IPS DF 6.9 (cell line): Measurements from ENCODE around the gene UBE2R2.
"Not testable (repeated sequence)": the region's sequence is repeated elsewhere in the genome, so short reads cannot be mapped to it uniquely, and the experiment has no call there.

Experiments
- DNase-seq: peaks from one replicate; pipeline ENCODE4 v3.0.0-alpha.2; 2013; ENCODE audit warnings: low read depth, low spot score
- H3K27ac ChIP-seq: one replicate; pipeline ENCODE4 v1.5.1; 2013; ENCODE audit warnings: low read length, control low read depth
- H3K27me3 ChIP-seq: 2 replicates; pipeline ENCODE4 v1.6.1; 2013; ENCODE audit warnings: mild to moderate bottlenecking, low read length; ENCODE audit not compliant: control insufficient read depth, insufficient read depth
- H3K36me3 ChIP-seq: 2 replicates; pipeline ENCODE4 v1.6.1; 2013; ENCODE audit warnings: low read length; ENCODE audit not compliant: control insufficient read depth, insufficient read depth
- H3K4me1 ChIP-seq: 2 replicates; pipeline ENCODE4 v1.6.1; 2013; ENCODE audit warnings: low read length; ENCODE audit not compliant: control insufficient read depth, insufficient read depth
- H3K4me3 ChIP-seq: 2 replicates; pipeline ENCODE4 v1.5.1; 2013; ENCODE audit warnings: mild to moderate bottlenecking, low read length
- H3K9me3 ChIP-seq: 2 replicates; pipeline ENCODE4 v1.6.1; 2013; ENCODE audit warnings: low read length, inconsistent platforms; ENCODE audit not compliant: control insufficient read depth, insufficient read depth
- WGBS: extraction: QIAGEN DNeasy Blood & Tissue Kit; methylation state at CpG from one replicate; pipeline ENCODE4 v1.1.7; 2013; ENCODE audit warnings: mixed read lengths, missing lambda C conversion rate; ENCODE audit not compliant: insufficient read length, insufficient coverage; 5-methylcytosine and 5-hydroxymethylcytosine counted together

UBE2R2 gene

GRCh38 chr9:33952066-33952465, 135.1 kb downstream of the UBE2R2 start:
- no peak for DNase-seq
- H3K9me3 ChIP-seq, result no peaks in the 10 kb centered on the region
- H3K4me3 ChIP-seq, result no peak overlapping the region
- WGBS, result no CpG with 5 or more reads among the region's 2 CpGs
- no peak overlapping the region for H3K27ac ChIP-seq
- peaks cover 12% of the 10 kb centered on the region; the same call in 1 of the 2 replicates for H3K36me3 ChIP-seq
- H3K4me1 ChIP-seq, result no peaks in the 10 kb centered on the region
- no peaks in the 10 kb centered on the region for H3K27me3 ChIP-seq

- Histone ChIP-seq H3K9me3 (no peaks in the 10 kb centered on the region), H3K4me3 (no peak overlapping the region), H3K4me1 (no peaks in the 10 kb centered on the region), H3K27me3 (no peaks in the 10 kb centered on the region), H3K27ac (no peak overlapping the region), H3K36me3 (peaks cover 7% of the 10 kb centered on the region; the same call in 1 of the 2 replicates)
- no CpG with 5 or more reads among the region's 4 CpGs for WGBS
- DNase-seq, result no peak
Measured at GRCh38 chr9:33956544-33956943, 139.6 kb downstream of the UBE2R2 start.

GRCh38 chr9:33959725-33960124, 142.8 kb downstream of the UBE2R2 start:
- Histone ChIP-seq H3K27ac (no peak overlapping the region), H3K9me3 (no peaks in the 10 kb centered on the region), H3K4me3 (no peak overlapping the region), H3K4me1 (no peaks in the 10 kb centered on the region; the same call in 1 of the 2 replicates), H3K36me3 (peaks cover 5% of the 10 kb centered on the region; the same call in 1 of the 2 replicates), H3K27me3 (no peaks in the 10 kb centered on the region)
- no peak for DNase-seq
- no CpG with 5 or more reads among the region's 2 CpGs for WGBS

- WGBS, result no CpG with 5 or more reads among the region's 7 CpGs
- H3K4me3 ChIP-seq, H3K4me1 ChIP-seq, H3K27me3 ChIP-seq, H3K36me3 ChIP-seq, DNase-seq, H3K27ac ChIP-seq, H3K9me3 ChIP-seq: not testable (repeated sequence)
Measured at GRCh38 chr9:33962468-33962867, 145.5 kb downstream of the UBE2R2 start.

- no peaks in the 10 kb centered on the region; the same call in 1 of the 2 replicates for H3K4me1 ChIP-seq
- no peaks in the 10 kb centered on the region for H3K9me3 ChIP-seq
- no peak overlapping the region for H3K27ac ChIP-seq
- no peak overlapping the region for H3K4me3 ChIP-seq
- DNase-seq, result no peak
- H3K36me3 ChIP-seq, result no peaks in the 10 kb centered on the region; the same call in 1 of the 2 replicates
- no CpG with 5 or more reads among the region's 2 CpGs for WGBS
- H3K27me3 ChIP-seq, result no peaks in the 10 kb centered on the region
Measured at GRCh38 chr9:33964086-33964768, 147.3 kb downstream of the UBE2R2 start.
